ENCODE data around the gene CAPN3. TPM values are rescaled to one million over a fixed set of nuclear protein-coding genes. Genes with fewer than 3 reads are reported as not detected.
A peak's percentile ranks its signal among the peaks of the same experiment; 100 is the strongest.

CAPN3 gene
- total RNA-seq, 4 donors from 2014 or later: 96.8 to 263 (median 163) TPM

GRCh38 chr15:42319206-42319605 lies 40.1 kb upstream of the CAPN3 start:
- Histone ChIP-seq H3K4me1 (peaks cover 8 to 21% of the 10 kb centered on the region in 2 donors), H3K27me3 (no peaks in the 10 kb centered on the region), H3K36me3 (no peaks in the 10 kb centered on the region), H3K4me3 (no peak overlapping the region), H3K27ac (no peak overlapping the region), H3K9me3 (no peaks in the 10 kb centered on the region)
- in situ Hi-C loops (cut with MboI; ENCODE audit: low sequenced_read_pairs in 4 of 4) (no loop called here), intact Hi-C loops (cut with DNase I; ENCODE audit: low total_unique reads) (loop anchor here (10.0 kb wide), 2 partner anchors 124 to 426 kb away; no protein-coding TSS in a partner anchor)
- TF ChIP-seq CTCF (IDR thresholded peaks at IDR 0.05 in 4 of 5, conservative IDR thresholded peaks at IDR 0.05 in 1 of 5) (no peak), POLR2A (IDR thresholded peaks at IDR 0.05) (no peak)
- DNase-seq (no peak), ATAC-seq (no peak)

- intact Hi-C loops (cut with DNase I; ENCODE audit: low total_unique reads): loop anchor here (5.0 kb wide), 1 partner anchor 52 kb away; the partner anchor contains the start of genes GANC and TMEM87A
- DNase-seq (peak in 1 of 2 donors; percentile 20), ATAC-seq (peak; percentile 94 to 97)
- TF ChIP-seq POLR2A (IDR thresholded peaks at IDR 0.05): no peak
- no peak for TF ChIP-seq CTCF (IDR thresholded peaks at IDR 0.05 in 4 of 5, conservative IDR thresholded peaks at IDR 0.05 in 1 of 5)
- peak overlapping the region; percentile 63 to 85 (median 72) for H3K27ac ChIP-seq
- H3K4me1 ChIP-seq: peaks cover 14 to 15% of the 10 kb centered on the region in 2 donors
- peaks cover 0 to 23% of the 10 kb centered on the region in 2 donors for H3K36me3 ChIP-seq
- H3K27me3 ChIP-seq: no peaks in the 10 kb centered on the region
- in situ Hi-C loops (cut with MboI; ENCODE audit: low sequenced_read_pairs in 4 of 4): no loop called here
- no peaks in the 10 kb centered on the region for H3K9me3 ChIP-seq
- no peak overlapping the region for H3K4me3 ChIP-seq
Observed at GRCh38 chr15:42324308-42324707, 35.0 kb upstream of the CAPN3 start.

GRCh38 chr15:42329161-42329560 lies 30.1 kb upstream of the CAPN3 start:
- ATAC-seq (no peak), DNase-seq (no peak)
- TF ChIP-seq POLR2A (IDR thresholded peaks at IDR 0.05) (no peak), CTCF (IDR thresholded peaks at IDR 0.05 in 4 of 5, conservative IDR thresholded peaks at IDR 0.05 in 1 of 5) (no peak)
- peaks cover 0 to 23% of the 10 kb centered on the region in 2 donors for H3K36me3 ChIP-seq
- intact Hi-C loops (cut with DNase I; ENCODE audit: low total_unique reads) (no loop called here), in situ Hi-C loops (cut with MboI; ENCODE audit: low sequenced_read_pairs in 4 of 4) (no loop called here)
- H3K27ac ChIP-seq: peak overlapping the region; percentile 84 to 90 (median 87)
- no peaks in the 10 kb centered on the region for H3K9me3 ChIP-seq
- no peaks in the 10 kb centered on the region for H3K27me3 ChIP-seq
- H3K4me1 ChIP-seq: peaks cover 30 to 36% of the 10 kb centered on the region in 2 donors
- H3K4me3 ChIP-seq: no peak overlapping the region

GRCh38 chr15:42329992-42330391 lies 29.3 kb upstream of the CAPN3 start:
- ATAC-seq (no peak), DNase-seq (no peak)
- Histone ChIP-seq H3K4me1 (peaks cover 23 to 30% of the 10 kb centered on the region in 2 donors), H3K27me3 (no peaks in the 10 kb centered on the region), H3K9me3 (no peaks in the 10 kb centered on the region), H3K4me3 (no peak overlapping the region), H3K27ac (peak overlapping the region; percentile 84 to 90 (median 87)), H3K36me3 (peaks cover 0 to 27% of the 10 kb centered on the region in 2 donors)
- TF ChIP-seq POLR2A (IDR thresholded peaks at IDR 0.05) (no peak), CTCF (IDR thresholded peaks at IDR 0.05 in 4 of 5, conservative IDR thresholded peaks at IDR 0.05 in 1 of 5) (no peak)
- intact Hi-C loops (cut with DNase I; ENCODE audit: low total_unique reads): loop anchor here (2.0 to 5.0 kb wide), 3 partner anchors 29 to 142 kb away; partner anchors contain the start of gene CAPN3
- in situ Hi-C loops (cut with MboI; ENCODE audit: low sequenced_read_pairs in 4 of 4): no loop called here
